T-helper 22 cell (primary cell): Measurements from ENCODE around the gene UBA6.

Experiments
- DNase-seq: peaks from one replicate; pipeline ENCODE4 v3.0.0-alpha.2; 2020; ENCODE audit warnings: low read depth

Gene UBA6

DNA sequence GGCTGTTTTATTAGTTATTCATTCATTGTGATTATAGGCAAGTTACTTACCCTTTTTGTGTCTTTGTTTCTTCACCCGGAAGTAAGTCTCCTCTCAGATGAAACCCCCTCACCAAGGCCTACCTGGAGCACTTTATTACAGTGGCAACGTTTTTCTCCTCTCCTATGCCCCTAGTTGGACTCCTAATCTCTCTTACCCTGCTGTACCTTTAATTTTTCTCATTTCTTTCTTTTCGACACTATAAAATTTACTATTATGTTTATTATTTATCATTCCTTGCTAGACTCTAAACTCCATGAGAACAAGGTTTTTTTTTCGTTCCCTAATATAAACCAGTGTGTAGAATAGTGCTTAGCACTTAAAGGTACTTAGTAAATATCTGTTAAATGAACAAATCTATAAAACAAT lies 124.9 kb downstream of the UBA6 start:
- DNase-seq, result no peak

DNA sequence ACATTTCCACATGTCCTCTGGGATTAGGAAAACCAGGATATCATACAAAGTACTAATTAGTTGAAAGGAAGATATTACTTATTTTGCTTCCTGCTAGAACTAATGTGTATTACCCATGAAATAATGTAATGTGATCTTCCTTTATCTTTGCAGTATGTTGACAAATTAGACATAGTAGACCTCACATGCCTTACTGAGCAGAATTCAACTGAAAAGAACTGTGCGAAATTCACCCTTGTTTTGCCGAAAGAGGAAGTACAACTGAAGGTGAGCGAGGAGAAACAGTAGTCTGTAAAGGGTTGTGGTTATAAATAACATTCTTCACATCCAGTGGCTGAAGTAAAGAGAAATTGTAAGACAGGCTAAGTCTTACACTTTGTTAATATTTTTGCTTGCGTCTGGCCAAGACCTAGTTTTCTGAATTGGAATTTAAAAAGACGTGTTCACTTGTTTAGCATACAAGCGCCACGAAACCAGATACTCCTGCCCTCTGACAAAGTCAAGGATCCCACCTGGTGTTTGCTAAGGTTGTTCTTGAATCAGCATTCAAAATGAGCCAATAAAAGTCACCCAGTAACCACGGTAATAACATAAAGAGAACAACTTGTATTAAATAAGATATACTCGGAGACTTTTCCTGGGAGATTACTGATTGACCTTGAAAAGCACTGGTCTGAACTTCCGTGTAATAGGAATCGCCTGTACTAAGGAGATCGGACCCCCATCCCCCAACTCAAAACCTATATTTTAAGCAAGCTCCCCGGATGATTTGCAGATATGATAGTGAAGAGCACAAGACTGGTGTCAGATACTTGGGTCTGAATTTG lies 125.5 kb downstream of the UBA6 start:
- DNase-seq, result no peak

DNA sequence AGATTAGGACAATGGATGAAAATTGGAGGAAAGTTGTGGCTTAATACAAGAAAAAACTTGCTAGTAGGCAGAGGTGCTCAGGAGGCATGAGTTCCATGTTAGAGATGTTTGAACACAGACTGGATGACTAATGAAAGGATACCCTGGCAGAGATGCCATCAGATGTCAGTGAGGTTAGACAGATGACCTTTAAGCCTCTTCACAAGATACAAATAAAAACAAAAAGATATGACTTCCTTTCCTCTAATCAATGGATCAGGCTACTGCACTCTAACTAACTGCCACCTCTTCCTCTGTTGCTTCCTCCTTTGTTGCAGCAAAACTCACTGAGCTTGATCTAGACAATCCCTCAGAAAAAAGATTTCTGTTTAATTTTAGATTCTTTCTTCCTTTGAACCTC lies 127.8 kb downstream of the UBA6 start:
- no peak for DNase-seq

DNA sequence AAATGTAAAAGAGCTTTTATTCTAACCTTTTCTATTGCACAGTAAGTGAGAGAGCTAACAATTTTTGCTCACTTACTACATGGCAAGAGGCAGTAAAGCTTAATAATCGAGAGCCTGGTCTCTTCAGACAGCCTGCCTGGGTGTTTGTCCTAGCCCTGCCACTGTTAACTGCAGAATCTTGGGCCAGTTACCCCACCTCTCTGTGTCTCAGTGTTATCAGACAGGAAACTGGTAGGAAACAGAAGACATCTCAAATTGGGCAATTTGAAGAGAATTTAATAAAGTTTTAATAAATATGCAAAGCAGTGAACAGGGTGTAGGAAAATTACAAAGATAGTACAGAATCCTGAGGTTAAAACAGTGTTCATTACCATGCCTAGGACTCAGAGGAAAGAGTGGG lies 129.0 kb downstream of the UBA6 start:
- DNase-seq, result no peak

DNA sequence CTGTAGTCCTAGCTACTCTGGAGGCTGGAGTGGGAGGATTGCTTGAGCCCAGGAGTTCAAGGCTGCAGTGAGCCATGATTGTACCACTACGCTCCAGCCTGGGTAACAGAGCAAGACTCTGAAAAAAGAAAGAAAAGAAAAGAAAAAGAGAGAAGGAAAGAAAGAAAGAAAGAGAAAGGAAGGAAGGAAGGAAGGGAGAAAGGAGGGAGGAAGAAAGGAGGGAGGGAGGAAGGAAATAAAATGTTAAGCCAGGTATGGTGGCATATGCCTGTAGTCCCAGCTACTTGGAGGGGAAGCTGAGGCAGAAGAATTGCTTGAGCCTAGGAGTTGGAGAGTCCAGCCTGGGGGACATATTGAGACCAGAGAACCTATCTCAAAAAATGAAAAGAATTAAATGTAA lies 130.4 kb downstream of the UBA6 start:
- no peak for DNase-seq

DNA sequence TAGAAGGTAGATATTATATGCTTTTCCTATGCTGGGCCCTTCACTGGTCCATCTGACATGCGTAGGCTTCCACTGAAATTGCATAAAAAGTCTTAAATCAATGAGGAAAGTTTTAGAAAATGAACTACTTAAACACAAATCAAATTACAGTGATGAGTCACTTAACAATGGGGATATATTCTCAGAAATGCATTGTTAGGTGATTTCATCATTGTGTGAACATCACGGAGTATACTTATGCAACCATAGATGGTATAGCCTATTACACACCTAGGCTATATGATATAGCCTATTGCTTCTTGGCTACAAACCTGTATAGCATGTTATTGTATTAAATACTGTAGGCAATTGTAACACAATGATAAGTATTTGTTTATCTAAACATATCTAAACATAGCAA lies 132.1 kb downstream of the UBA6 start:
- DNase-seq, result no peak

DNA sequence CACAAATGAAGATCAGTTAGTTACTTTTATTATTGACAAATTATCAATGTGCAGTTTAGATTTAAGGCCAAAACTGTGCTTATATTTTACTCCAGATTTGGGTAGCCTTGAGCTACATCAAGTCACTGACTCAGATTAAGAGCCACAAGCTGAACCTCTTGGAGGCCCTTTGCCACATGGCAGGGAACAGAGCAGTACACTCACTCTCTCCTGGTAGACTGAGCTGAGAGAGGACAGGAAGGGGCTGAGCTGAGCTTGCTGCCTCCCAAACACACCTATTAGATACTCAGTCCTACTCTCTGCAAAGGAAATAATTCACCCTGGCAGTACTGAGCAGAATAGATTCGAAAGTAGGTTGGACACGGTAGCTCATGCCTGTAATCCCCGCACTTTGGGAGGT lies 134.6 kb downstream of the UBA6 start:
- DNase-seq, result no peak

DNA sequence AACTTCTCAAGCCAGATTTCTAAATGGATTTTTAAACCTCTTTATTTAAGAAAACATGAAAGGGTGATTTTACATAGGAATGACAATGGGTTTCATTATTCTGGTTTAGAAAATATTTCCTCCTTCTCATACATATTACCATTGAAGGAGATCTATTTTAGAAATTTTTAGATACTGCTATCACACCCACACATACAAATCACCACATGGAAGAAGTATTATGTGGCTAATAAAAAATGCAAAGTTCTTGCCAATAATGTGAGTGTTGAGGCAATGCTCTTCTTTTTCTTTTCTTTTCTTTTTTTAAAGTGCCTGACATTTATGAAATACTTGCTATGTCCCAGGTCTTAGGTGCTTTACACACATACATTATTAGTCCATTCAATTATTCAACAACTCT lies 135.7 kb downstream of the UBA6 start:
- no peak for DNase-seq
